Measurements from ENCODE around the gene PPFIA2. TPM values are rescaled to one million over a fixed set of nuclear protein-coding genes. Genes with fewer than 3 reads are reported as not detected.

Gene PPFIA2
- not detected for total RNA-seq

DNA sequence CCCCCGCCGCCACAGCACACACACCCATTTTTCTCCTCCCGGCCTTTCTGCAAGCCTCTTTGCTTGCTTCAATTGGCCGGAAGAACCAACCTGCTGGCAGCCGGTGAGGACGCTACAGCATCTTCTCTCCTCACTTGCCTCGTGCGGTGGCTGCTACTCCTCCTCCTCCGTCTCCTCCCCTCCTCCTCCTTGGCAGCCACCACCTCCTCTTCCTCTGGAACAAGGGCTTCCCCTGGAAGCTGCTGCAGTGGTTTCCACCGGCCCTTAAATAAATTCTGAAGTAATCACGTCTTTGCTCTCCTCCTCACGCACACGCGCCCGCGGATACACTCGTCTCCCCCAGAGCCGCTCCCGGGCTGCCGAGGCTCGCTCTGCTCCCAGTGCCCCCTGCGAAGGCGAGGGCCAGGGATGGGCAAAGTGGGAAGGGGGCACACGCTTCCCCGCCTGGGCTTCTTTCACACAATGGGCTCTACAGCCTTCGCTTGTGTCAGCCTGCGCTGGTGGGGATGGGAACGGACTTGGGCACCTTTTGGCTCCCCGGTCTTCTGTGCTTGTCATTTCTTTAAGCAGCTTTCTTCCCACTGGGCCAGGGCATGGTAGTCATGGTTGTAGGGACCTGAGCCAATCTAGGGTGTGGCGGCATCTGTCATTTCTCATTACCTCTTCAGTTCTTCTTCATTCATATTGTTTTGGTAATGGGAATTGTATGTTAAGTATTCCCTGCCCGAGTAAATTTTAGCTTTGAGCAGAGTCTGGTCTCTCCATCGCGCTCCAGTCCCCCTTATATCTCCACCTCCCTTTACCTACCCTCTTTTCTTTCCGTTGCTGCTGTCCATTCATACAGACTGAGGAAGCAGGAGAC lies at the start of gene PPFIA2:
PPFIA2 (minus strand) TSS at position 161 of the 862 bp plus-strand sequence.
- H3K9me3 Mint-ChIP-seq (ENCODE audit: insufficient read depth), result no peaks in the 10 kb centered on the region
- CTCF ChIA-PET, result no interaction called here
- ATAC-seq (peak; percentile 76), DNase-seq (peak; percentile 45)
- peaks cover 26% of the 10 kb centered on the region for H3K27me3 Mint-ChIP-seq (ENCODE audit: low read depth)
- no peaks in the 10 kb centered on the region for H3K36me3 Mint-ChIP-seq (ENCODE audit: low read depth)
- H3K4me3 Mint-ChIP-seq, result peak within 1 kb of the TSS; percentile 68
- no peak within 1 kb of the TSS for H3K27ac Mint-ChIP-seq
- peaks cover 12% of the 10 kb centered on the region for H3K4me1 Mint-ChIP-seq (ENCODE audit: low read depth)
- POLR2A ChIA-PET, result no interaction called here

DNA sequence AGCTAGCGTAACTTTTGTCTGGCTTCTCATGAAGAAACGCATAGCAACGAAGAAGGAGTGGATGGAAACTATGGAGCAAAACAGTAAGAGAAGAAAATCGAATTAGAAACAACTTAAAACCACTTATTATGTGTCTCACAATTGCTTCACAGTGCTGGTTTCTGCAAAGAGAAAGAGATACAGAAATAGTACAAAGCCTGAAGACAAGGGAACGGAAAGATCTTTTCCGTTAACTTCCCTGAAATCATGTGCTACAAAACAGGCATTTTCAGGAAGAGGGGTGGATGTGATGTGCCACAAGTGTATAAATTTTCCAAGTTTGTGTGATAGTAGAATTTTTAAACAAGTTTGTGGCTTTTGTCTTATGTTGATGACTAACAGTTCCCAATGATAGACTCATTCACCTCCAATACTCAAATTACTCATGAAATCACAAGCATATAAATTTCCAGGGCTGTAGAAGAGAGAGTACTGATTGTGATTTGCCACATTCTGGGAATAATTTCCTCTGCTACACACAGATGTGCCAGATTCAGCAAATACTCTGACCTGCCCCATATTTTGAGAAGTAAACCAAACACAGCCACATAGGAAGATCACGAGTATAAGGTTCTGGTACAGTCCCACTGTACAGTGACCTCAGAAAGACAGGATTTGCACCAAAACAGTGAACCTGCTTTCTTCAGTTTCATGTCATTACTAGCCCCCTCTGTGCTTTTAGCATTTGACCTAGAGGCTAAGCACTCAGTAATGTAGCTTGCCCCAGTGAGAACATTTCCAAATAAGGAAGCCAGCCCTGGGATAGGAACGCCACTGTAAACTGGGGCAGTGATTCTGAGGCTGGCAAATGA lies 41.4 kb upstream of the PPFIA2 start:
- H3K27me3 Mint-ChIP-seq (ENCODE audit: low read depth), result peaks cover 3% of the 10 kb centered on the region
- DNase-seq, result no peak
- H3K4me3 Mint-ChIP-seq, result no peak overlapping the region
- ChIA-PET POLR2A (no interaction called here), CTCF (no interaction called here)
- H3K27ac Mint-ChIP-seq, result no peak overlapping the region
- no peaks in the 10 kb centered on the region for H3K9me3 Mint-ChIP-seq (ENCODE audit: insufficient read depth)
- no peaks in the 10 kb centered on the region for H3K36me3 Mint-ChIP-seq (ENCODE audit: low read depth)
- no peaks in the 10 kb centered on the region for H3K4me1 Mint-ChIP-seq (ENCODE audit: low read depth)
- ATAC-seq, result no peak

DNA sequence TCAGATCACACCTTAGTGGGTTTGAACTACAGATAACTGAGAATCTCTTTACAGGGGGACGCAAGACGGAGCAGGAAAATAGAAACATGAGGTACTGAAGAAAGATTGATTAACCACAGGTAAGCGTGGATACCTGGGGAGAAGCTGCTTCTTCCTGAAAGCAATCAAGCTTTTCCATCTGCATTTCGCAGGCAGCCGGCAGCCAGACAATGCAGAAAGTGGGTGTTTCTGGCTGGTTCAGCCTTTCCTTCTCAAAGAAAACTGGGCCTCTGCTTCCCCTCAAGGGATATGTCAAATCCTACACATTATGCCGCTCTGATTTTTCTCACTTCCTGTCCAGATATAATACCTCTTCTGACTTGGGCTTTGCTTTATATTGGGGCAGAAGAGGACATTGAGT lies 39.1 kb upstream of the PPFIA2 start:
- ChIA-PET CTCF (interaction anchor here (1.0 kb wide), 1 partner anchor 10 kb away, joined by 5 read pairs; no protein-coding TSS in a partner anchor), POLR2A (no interaction called here)
- ATAC-seq (no peak), DNase-seq (no peak)
- no peaks in the 10 kb centered on the region for H3K9me3 Mint-ChIP-seq (ENCODE audit: insufficient read depth)
- H3K27ac Mint-ChIP-seq, result no peak overlapping the region
- no peaks in the 10 kb centered on the region for H3K36me3 Mint-ChIP-seq (ENCODE audit: low read depth)
- peaks cover 3% of the 10 kb centered on the region for H3K27me3 Mint-ChIP-seq (ENCODE audit: low read depth)
- no peaks in the 10 kb centered on the region for H3K4me1 Mint-ChIP-seq (ENCODE audit: low read depth)
- H3K4me3 Mint-ChIP-seq, result no peak overlapping the region

DNA sequence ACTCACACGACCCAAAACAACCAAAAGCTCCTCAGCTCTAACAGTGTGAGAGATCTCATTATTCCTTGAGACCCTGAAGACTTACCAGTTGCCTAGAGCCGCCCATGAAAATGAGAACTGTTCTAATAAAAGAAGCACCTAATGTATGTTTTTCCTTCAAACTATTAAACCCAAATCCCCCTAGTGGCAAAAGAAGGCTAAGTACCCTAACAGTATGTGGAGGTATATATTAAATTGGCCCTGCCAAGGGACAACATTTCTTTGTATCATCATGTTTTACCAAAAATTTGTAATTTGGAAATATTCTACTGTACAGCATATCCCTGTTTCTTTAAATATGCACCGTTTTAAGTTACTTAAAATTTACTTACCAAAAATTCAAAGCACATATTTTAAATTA lies 38.0 kb upstream of the PPFIA2 start:
- no peak overlapping the region for H3K4me3 Mint-ChIP-seq
- no peak overlapping the region for H3K27ac Mint-ChIP-seq
- CTCF ChIA-PET, result interaction anchor here (1.0 kb wide), 1 partner anchor 9 kb away, joined by 5 read pairs; no protein-coding TSS in a partner anchor
- DNase-seq (no peak), ATAC-seq (no peak)
- H3K9me3 Mint-ChIP-seq (ENCODE audit: insufficient read depth), result no peaks in the 10 kb centered on the region
- no peaks in the 10 kb centered on the region for H3K36me3 Mint-ChIP-seq (ENCODE audit: low read depth)
- POLR2A ChIA-PET, result no interaction called here
- peaks cover 3% of the 10 kb centered on the region for H3K27me3 Mint-ChIP-seq (ENCODE audit: low read depth)
- H3K4me1 Mint-ChIP-seq (ENCODE audit: low read depth), result no peaks in the 10 kb centered on the region

DNA sequence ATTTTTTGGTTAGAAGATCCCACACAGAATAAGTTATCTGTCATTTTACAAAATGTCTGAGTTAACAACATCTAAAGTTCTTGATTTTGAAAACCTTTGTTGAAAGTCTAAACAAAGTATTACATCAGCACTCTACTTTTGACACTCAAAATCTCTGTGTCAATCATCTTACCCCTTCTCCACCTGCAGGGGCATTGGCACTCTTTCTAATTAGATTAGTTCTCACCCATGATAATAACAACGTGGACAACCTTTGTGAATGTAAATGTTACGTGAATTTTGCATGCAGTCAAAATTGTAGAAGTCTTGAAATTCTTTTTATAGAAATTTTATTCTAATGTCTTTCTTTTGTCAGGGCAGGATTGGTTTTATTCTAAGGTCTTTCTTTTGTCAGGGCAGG lies 33.5 kb upstream of the PPFIA2 start:
- no peak for DNase-seq
- no peaks in the 10 kb centered on the region for H3K36me3 Mint-ChIP-seq (ENCODE audit: low read depth)
- no peak overlapping the region for H3K27ac Mint-ChIP-seq
- ATAC-seq, result no peak
- POLR2A ChIA-PET, result no interaction called here
- H3K4me1 Mint-ChIP-seq (ENCODE audit: low read depth), result no peaks in the 10 kb centered on the region
- CTCF ChIA-PET, result no interaction called here
- no peaks in the 10 kb centered on the region for H3K9me3 Mint-ChIP-seq (ENCODE audit: insufficient read depth)
- peaks cover 3% of the 10 kb centered on the region for H3K27me3 Mint-ChIP-seq (ENCODE audit: low read depth)
- no peak overlapping the region for H3K4me3 Mint-ChIP-seq

DNA sequence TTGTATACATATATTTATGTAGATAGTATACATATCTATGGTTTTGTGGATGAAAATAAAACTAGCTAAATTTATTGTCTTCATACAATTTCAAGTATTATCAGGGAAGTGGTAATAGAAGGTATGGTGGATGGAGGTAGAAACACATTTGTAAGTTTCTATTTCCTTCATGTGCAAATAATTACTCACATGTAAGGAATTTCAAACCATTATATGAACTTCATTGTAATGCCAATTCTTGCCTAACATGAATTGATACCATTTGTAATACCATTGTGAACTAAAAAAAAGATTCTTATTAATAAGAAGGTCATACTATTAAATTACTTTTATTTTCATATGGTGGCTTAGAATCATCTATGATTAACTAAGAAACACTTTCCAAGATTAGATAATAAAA lies 20.1 kb upstream of the PPFIA2 start:
- H3K36me3 Mint-ChIP-seq (ENCODE audit: low read depth), result no peaks in the 10 kb centered on the region
- no peaks in the 10 kb centered on the region for H3K4me1 Mint-ChIP-seq (ENCODE audit: low read depth)
- POLR2A ChIA-PET, result no interaction called here
- H3K27ac Mint-ChIP-seq, result no peak overlapping the region
- CTCF ChIA-PET, result no interaction called here
- H3K9me3 Mint-ChIP-seq (ENCODE audit: insufficient read depth), result no peaks in the 10 kb centered on the region
- no peak for DNase-seq
- no peak for ATAC-seq
- H3K27me3 Mint-ChIP-seq (ENCODE audit: low read depth), result peaks cover 3% of the 10 kb centered on the region
- no peak overlapping the region for H3K4me3 Mint-ChIP-seq

DNA sequence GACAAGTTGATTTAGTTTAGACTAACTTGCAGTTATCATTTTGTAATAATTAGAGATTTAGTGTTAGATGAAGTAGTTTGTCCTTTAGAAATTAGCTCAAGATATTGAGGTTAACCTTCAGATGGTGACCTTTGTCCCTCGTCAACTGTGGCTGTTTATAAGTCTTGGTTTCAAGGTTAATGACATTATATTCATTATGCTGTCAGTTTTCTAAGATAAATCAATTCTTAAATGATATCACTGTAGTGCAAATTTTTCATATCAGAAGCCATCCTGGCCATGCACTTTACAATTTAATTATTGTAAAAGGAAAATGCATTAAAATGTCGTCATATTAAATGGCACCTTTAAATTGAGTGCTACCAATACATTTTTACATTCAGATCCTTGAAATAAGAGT lies 19.6 kb upstream of the PPFIA2 start:
- Mint-ChIP-seq H3K4me1 (ENCODE audit: low read depth) (no peaks in the 10 kb centered on the region), H3K4me3 (no peak overlapping the region), H3K9me3 (ENCODE audit: insufficient read depth) (no peaks in the 10 kb centered on the region), H3K36me3 (ENCODE audit: low read depth) (no peaks in the 10 kb centered on the region), H3K27ac (no peak overlapping the region), H3K27me3 (ENCODE audit: low read depth) (peaks cover 5% of the 10 kb centered on the region)
- CTCF ChIA-PET, result no interaction called here
- DNase-seq (no peak), ATAC-seq (no peak)
- POLR2A ChIA-PET, result no interaction called here

DNA sequence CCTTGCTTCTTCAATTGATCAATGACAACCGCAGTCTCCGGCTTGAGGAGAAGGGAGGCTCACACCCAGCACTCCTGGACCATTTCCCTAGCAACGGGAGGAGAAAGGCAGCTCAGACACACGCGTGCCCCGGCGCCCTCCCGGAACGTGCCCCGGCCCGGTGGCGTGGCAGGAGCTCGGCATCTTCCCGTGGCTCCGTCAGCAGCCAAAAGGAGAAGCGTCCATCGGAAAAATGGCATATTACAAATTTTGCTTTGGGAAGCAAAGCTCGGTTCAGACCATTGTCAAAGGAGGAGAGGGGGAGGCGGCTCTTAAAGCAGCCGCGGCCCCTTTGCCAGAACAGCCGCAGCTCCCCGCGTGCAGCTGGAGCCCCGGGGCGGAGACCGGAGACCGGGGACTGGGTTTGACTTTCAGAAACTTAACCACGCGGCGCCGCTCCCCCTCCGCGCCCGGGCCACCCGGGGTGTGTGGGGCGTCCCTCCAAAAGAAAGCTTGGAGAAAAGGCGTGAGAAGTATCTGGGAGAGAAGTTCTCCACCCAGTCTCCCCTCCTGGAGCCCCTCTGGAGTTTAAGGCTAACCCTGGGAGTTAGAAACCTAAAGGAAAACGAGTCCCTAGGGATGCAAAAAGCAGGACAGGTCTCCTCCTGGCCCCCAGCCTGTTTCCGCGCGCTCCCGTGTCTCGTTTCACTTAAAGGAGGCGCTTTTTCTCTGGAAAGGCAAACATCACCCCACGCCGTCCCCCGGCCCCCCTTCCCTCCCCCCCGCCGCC lies 545 bp downstream of the PPFIA2 start:
- peaks cover 26% of the 10 kb centered on the region for H3K27me3 Mint-ChIP-seq (ENCODE audit: low read depth)
- H3K9me3 Mint-ChIP-seq (ENCODE audit: insufficient read depth), result no peaks in the 10 kb centered on the region
- ATAC-seq (peak; percentile 74), DNase-seq (peak; percentile 35)
- ChIA-PET POLR2A (interaction anchor here (0.6 kb wide), 1 partner anchor 531 kb away, joined by 3 read pairs; no protein-coding TSS in a partner anchor), CTCF (interaction anchor here (0.7 kb wide), 1 partner anchor 234 kb away, joined by 3 read pairs; no protein-coding TSS in a partner anchor)
- H3K36me3 Mint-ChIP-seq (ENCODE audit: low read depth), result no peaks in the 10 kb centered on the region
- peak overlapping the region; percentile 67 for H3K4me3 Mint-ChIP-seq
- peaks cover 12% of the 10 kb centered on the region for H3K4me1 Mint-ChIP-seq (ENCODE audit: low read depth)
- no peak overlapping the region for H3K27ac Mint-ChIP-seq

DNA sequence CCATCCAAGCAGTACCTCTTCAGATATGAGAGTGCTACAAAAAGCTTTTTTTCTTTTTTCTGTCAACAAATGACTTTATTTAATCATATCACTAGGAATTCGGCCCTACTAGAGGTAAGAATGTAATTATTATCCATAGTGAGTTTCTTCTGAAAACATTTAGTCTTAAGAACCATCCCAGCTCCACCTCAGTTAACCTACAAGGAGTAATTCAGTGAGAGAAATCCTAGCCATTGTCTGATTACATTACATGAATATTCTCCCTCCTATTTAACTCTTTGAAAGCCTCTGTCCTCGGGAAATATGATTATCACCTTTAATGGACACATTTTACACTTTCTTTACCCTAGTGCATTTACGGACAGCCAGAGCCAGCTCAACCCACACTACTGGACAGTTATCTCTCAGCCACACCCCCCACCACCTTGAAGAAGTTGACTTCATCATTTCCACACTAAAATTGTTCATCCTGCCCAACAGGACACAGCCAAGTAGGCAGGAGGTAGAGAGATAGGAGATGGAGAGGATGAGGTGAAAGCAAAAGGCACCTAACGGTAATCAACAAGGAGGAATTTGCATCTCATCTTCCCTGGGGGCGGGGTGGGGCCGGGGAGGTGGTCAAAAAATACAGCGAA lies 1.3 kb downstream of the PPFIA2 start:
- Mint-ChIP-seq H3K4me3 (peak overlapping the region; percentile 67), H3K9me3 (ENCODE audit: insufficient read depth) (no peaks in the 10 kb centered on the region), H3K27me3 (ENCODE audit: low read depth) (peaks cover 26% of the 10 kb centered on the region), H3K27ac (no peak overlapping the region), H3K36me3 (ENCODE audit: low read depth) (no peaks in the 10 kb centered on the region), H3K4me1 (ENCODE audit: low read depth) (peaks cover 12% of the 10 kb centered on the region)
- POLR2A ChIA-PET, result interaction anchor here (0.6 kb wide), 1 partner anchor 532 kb away, joined by 3 read pairs; no protein-coding TSS in a partner anchor
- CTCF ChIA-PET, result no interaction called here
- no peak for ATAC-seq
- DNase-seq, result no peak

DNA sequence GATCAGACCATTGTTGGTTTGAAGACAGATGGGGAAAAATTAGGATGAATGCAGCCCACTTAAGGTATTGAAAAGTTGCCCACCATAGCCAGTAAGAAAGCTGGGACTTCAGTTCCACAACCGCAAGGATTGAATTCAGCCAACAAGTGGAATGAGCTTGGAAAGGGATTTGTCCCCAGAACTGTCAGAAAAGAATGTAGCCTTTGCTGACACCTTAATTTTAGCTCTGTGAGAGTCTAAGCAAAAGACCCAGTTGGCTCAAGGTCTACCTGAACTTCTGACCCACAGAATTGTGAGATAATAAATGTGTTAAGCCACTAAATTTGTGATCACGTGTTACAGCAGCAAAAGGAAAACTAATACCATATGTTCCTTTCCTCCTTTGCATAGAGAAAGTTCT lies 29.4 kb downstream of the PPFIA2 start:
- ChIA-PET POLR2A (no interaction called here), CTCF (no interaction called here)
- no peak overlapping the region for H3K4me3 Mint-ChIP-seq
- no peaks in the 10 kb centered on the region for H3K36me3 Mint-ChIP-seq (ENCODE audit: low read depth)
- no peak overlapping the region for H3K27ac Mint-ChIP-seq
- no peaks in the 10 kb centered on the region for H3K9me3 Mint-ChIP-seq (ENCODE audit: insufficient read depth)
- ATAC-seq (no peak), DNase-seq (no peak)
- H3K4me1 Mint-ChIP-seq (ENCODE audit: low read depth), result no peaks in the 10 kb centered on the region
- H3K27me3 Mint-ChIP-seq (ENCODE audit: low read depth), result peaks cover 2% of the 10 kb centered on the region

DNA sequence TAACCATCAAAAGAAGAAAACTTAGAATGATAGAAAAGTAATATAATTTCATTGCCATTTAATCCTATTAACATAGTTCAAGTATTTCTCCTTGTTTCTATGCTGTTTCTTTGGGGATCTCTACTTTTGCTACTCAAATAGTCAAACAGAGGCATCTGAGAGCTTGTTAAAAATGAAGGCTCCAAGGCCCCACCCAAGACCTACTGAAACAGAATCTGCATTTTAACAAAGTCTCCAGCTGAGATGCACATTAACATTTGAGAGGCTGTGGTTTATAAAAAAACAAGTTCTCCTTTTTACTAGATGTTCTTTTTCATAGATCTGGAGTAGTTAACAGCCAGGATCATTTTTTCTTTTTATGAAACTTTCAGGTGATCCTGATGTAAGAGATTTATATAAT lies 31.8 kb downstream of the PPFIA2 start:
- no peak for DNase-seq
- no peaks in the 10 kb centered on the region for H3K9me3 Mint-ChIP-seq (ENCODE audit: insufficient read depth)
- H3K27ac Mint-ChIP-seq, result no peak overlapping the region
- H3K4me3 Mint-ChIP-seq, result no peak overlapping the region
- ChIA-PET CTCF (no interaction called here), POLR2A (no interaction called here)
- ATAC-seq, result no peak
- H3K4me1 Mint-ChIP-seq (ENCODE audit: low read depth), result no peaks in the 10 kb centered on the region
- no peaks in the 10 kb centered on the region for H3K36me3 Mint-ChIP-seq (ENCODE audit: low read depth)
- peaks cover 5% of the 10 kb centered on the region for H3K27me3 Mint-ChIP-seq (ENCODE audit: low read depth)

All from activated CD8-positive, alpha-beta T cell treated with anti-CD3 and anti-CD28 coated beads, Interleukin-2, amount 10 ng/mL, durations not matched to agents 7 days and 5 days (primary cell).